Mesothelial cell of epicardium (in vitro differentiated cells): ENCODE results near the gene EXTL1. TPM values are rescaled to one million over a fixed set of nuclear protein-coding genes. Genes with fewer than 3 reads are reported as not detected.

Source experiments
- DNase-seq, 2 experiments: peaks; one replicate each; pipeline ENCODE4 v3.0.0; 2021; ENCODE audit warnings: low spot score in 2 of 2; ENCODE audit not compliant: unreplicated experiment in 2 of 2
- H3K27ac Mint-ChIP-seq: 2 replicates; pipeline ENCODE4 v1.8.0; 2021; ENCODE audit warnings: mixed read lengths
- H3K27me3 Mint-ChIP-seq: 2 replicates; pipeline ENCODE4 v1.8.0; 2021; ENCODE audit warnings: low read depth, mixed read lengths
- H3K36me3 Mint-ChIP-seq: 2 replicates; pipeline ENCODE4 v1.8.0; 2021; ENCODE audit warnings: mixed read lengths
- H3K4me1 Mint-ChIP-seq: 2 replicates; pipeline ENCODE4 v1.8.0; 2021; ENCODE audit warnings: mixed read lengths
- H3K4me3 Mint-ChIP-seq: 2 replicates; pipeline ENCODE4 v1.8.0; 2021; ENCODE audit warnings: mild to moderate bottlenecking, moderate library complexity, mixed read lengths
- H3K9me3 Mint-ChIP-seq: 2 replicates; pipeline ENCODE4 v1.8.0; 2021; ENCODE audit warnings: mixed read lengths
- CTCF ChIP-seq: fragments of 200-600 bp; sonication (generic); IDR thresholded peaks from one replicate; pipeline ENCODE4 v1.5.0; 2021; ENCODE audit warnings: antibody characterized with exemption; ENCODE audit not compliant: unreplicated experiment
- total RNA-seq: library from RNA; stranded (reverse); gene quantifications from 3 replicates; pipeline ENCODE4 v1.2.1, GENCODE V29; 2021

The EXTL1 gene
- total RNA-seq, 1 donor from 2014 or later = 8.2 TPM

DNA sequence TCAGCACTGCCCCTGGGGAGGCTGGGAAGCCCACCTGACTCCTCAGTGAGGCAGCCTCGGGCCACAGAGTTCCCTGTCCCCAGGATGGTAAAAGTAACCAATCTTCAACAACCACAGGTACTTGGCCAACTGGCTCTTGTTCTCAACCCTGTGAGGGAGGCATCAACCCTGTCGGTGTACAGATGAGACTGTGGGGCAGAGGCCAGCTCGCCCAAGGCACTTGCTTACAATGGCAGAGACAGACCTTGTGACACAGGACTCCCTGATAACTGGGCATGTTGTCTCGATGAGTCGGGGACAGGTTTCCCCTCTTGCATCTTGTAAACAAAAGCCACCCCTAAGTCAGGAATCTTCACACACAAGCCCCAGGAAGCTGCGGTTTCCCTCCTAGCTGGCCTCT, 16.3 kb downstream of the EXTL1 start:
- Mint-ChIP-seq H3K27ac (no peak overlapping the region), H3K9me3 (no peaks in the 10 kb centered on the region), H3K4me3 (no peak overlapping the region), H3K27me3 (peaks cover 5% of the 10 kb centered on the region), H3K36me3 (no peaks in the 10 kb centered on the region), H3K4me1 (peaks cover 12% of the 10 kb centered on the region)
- DNase-seq = no peak
- TF ChIP-seq CTCF = no peak

DNA sequence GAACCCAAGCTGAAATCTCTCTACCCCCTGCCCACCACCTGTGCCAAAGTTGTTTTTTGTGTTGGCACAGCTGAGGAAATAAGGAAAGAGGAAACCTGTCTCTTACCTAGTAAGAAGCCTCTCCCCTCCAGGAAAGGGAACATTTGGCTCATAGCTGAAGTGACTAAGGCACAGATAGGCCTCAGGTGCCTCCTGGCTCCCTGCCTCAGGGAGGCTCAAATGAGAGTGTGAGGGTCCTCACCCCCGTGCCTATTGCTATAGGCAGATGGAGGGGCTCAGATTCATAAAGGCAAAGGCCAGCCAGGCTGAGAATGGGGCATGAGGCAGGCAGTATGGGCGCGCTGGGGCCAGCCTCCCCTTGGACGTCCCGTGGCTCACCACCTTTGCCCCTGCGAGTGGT, 16.9 kb downstream of the EXTL1 start:
- no peak for TF ChIP-seq CTCF
- Mint-ChIP-seq H3K4me3 (no peak overlapping the region), H3K27ac (no peak overlapping the region), H3K4me1 (peaks cover 12% of the 10 kb centered on the region), H3K27me3 (peaks cover 10% of the 10 kb centered on the region), H3K9me3 (no peaks in the 10 kb centered on the region), H3K36me3 (no peaks in the 10 kb centered on the region)
- no peak for DNase-seq

- H3K9me3 Mint-ChIP-seq = no peaks in the 10 kb centered on the region
- H3K4me3 Mint-ChIP-seq = no peak overlapping the region
- DNase-seq = no peak
- peaks cover 15% of the 10 kb centered on the region for H3K4me1 Mint-ChIP-seq
- H3K36me3 Mint-ChIP-seq = no peaks in the 10 kb centered on the region
- no peak for TF ChIP-seq CTCF
- H3K27ac Mint-ChIP-seq = no peak overlapping the region
- peaks cover 14% of the 10 kb centered on the region for H3K27me3 Mint-ChIP-seq
Observed at GRCh38 chr1:26038904-26039303, 17.3 kb downstream of the EXTL1 start.

GRCh38 chr1:26041401-26041800, 19.8 kb downstream of the EXTL1 start:
- DNase-seq = no peak
- H3K27me3 Mint-ChIP-seq = peaks cover 31% of the 10 kb centered on the region
- no peaks in the 10 kb centered on the region for H3K36me3 Mint-ChIP-seq
- peaks cover 20% of the 10 kb centered on the region for H3K4me1 Mint-ChIP-seq
- TF ChIP-seq CTCF = no peak
- H3K4me3 Mint-ChIP-seq = no peak overlapping the region
- no peaks in the 10 kb centered on the region for H3K9me3 Mint-ChIP-seq
- H3K27ac Mint-ChIP-seq = no peak overlapping the region

DNA sequence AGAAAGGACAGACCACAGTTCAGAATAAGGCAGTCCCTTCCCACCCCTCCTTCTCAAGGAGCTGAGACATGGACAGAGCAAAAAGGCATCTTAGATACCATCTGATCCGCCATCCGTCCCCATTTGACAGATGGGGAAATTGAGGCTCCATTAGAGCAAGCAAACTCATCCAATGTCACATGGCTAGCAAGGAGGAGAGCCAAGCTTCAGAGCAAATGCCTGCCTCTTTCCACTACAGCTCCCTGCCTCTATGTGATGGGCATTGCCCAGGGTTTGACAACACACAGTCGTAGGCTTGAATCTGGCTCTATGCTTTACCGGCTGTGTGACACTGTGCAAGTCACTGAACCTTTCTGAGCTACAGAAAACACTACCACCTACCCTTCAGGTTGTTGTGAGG, 20.4 kb downstream of the EXTL1 start:
- no peaks in the 10 kb centered on the region for H3K9me3 Mint-ChIP-seq
- peaks cover 36% of the 10 kb centered on the region for H3K27me3 Mint-ChIP-seq
- H3K36me3 Mint-ChIP-seq = no peaks in the 10 kb centered on the region
- H3K4me1 Mint-ChIP-seq = peaks cover 17% of the 10 kb centered on the region
- no peak for DNase-seq
- H3K4me3 Mint-ChIP-seq = no peak overlapping the region
- no peak overlapping the region for H3K27ac Mint-ChIP-seq
- no peak for TF ChIP-seq CTCF

DNA sequence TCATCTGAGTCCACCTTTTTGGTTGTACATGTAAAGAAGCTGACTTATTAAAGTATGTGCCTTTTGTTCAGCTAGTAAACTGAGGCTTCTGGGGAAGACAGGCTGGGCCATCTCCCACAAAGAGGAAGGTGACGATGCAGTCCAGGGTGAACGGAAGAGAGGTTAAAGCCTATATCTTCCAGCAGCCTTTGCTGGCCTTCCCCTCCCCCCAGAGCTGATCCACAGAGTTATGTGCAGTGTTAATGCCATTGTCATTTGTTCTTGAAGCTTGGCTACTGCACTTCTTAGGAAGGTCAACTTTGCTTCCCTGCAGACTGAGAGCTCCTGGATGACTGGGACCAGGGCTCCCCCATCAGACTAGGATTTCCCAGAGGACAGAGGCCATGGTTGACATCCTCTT, 22.2 kb downstream of the EXTL1 start:
- H3K9me3 Mint-ChIP-seq = no peaks in the 10 kb centered on the region
- no peak for TF ChIP-seq CTCF
- H3K4me3 Mint-ChIP-seq = peak overlapping the region; percentile 22
- no peak for DNase-seq
- H3K36me3 Mint-ChIP-seq = no peaks in the 10 kb centered on the region
- peaks cover 53% of the 10 kb centered on the region for H3K27me3 Mint-ChIP-seq
- peak overlapping the region; percentile 12 for H3K27ac Mint-ChIP-seq
- peaks cover 27% of the 10 kb centered on the region for H3K4me1 Mint-ChIP-seq
